ENCODE measurements around the gene HSPD1. TPM values are rescaled to one million over a fixed set of nuclear protein-coding genes. Genes with fewer than 3 reads are reported as not detected.

HSPD1 gene
- total and polyA plus RNA-seq, 2 of the 13 experiments (the other 11 are each of a cell fraction or from before 2014, with no cell fraction given): 685 to 2,610 TPM

GRCh38 chr2:197453123-197453913 is 46.3 kb downstream of the HSPD1 start, which contains the start of gene COQ10B (continued):
- TF ChIP-seq CERS6 (CRISPR knock-in tag; IDR thresholded peaks at IDR 0.05) (no peak), MXD3 (CRISPR knock-in tag; IDR thresholded peaks at IDR 0.05) (peak; percentile 72), EED (CRISPR knock-in tag; IDR thresholded peaks at IDR 0.05) (peak; percentile 86), ZNF143 (CRISPR knock-in tag; IDR thresholded peaks at IDR 0.05) (peak; percentile 87), FOSL2 (CRISPR knock-in tag; IDR thresholded peaks at IDR 0.05) (peak; percentile 95), U2AF1 (optimal IDR thresholded peaks at IDR 0.05; ENCODE audit: low read depth, low read length) (peak; percentile 29), CENPT (CRISPR knock-in tag; IDR thresholded peaks at IDR 0.05; ENCODE audit: low read depth) (no peak), ZFP82 (CRISPR knock-in tag; IDR thresholded peaks at IDR 0.05; ENCODE audit: borderline replicate concordance) (peak; percentile 90; the same call in 1 of the 2 replicates), ZNF672 (CRISPR knock-in tag; IDR thresholded peaks at IDR 0.05) (no peak), SMYD3 (CRISPR knock-in tag; IDR thresholded peaks at IDR 0.05) (no peak), NFKB2 (CRISPR knock-in tag; IDR thresholded peaks at IDR 0.05; ENCODE audit: borderline replicate concordance) (peak; percentile 77; the same call in 1 of the 2 replicates), ZNF780A (CRISPR knock-in tag; IDR thresholded peaks at IDR 0.05) (no peak; the same call in 1 of the 2 replicates), ZNF138 (CRISPR knock-in tag; IDR thresholded peaks at IDR 0.05; ENCODE audit: low read depth) (no peak), HOXD1 (CRISPR knock-in tag; IDR thresholded peaks at IDR 0.05) (0 out of 2 replicates have a peak, but pooled peaks have one; percentile 10), ARID2 (CRISPR knock-in tag; IDR thresholded peaks at IDR 0.05; ENCODE audit: borderline replicate concordance) (peak; percentile 76), NFE2L2 (IDR thresholded peaks at IDR 0.05; ENCODE audit: low read length) (0 out of 2 replicates have a peak, but pooled peaks have one; percentile 3), ZNF746 (CRISPR knock-in tag; IDR thresholded peaks at IDR 0.05) (peak; percentile 59; the same call in 1 of the 2 replicates), MTA1 (CRISPR knock-in tag; IDR thresholded peaks at IDR 0.05; ENCODE audit: borderline replicate concordance) (peak; percentile 78; the same call in 1 of the 2 replicates), ZNF781 (CRISPR knock-in tag; IDR thresholded peaks at IDR 0.05; ENCODE audit: borderline replicate concordance, not compliant biosample characterization) (peak; percentile 2), MZF1 (CRISPR knock-in tag; IDR thresholded peaks at IDR 0.05; ENCODE audit: borderline replicate concordance) (no peak), ZKSCAN5 (CRISPR knock-in tag; IDR thresholded peaks at IDR 0.05) (no peak; the same call in 1 of the 2 replicates), RBAK (CRISPR knock-in tag; IDR thresholded peaks at IDR 0.05) (peak; percentile 50; the same call in 1 of the 2 replicates), ZNF260 (CRISPR knock-in tag; IDR thresholded peaks at IDR 0.05; ENCODE audit: borderline replicate concordance, low read depth) (0 out of 2 replicates have a peak, but pooled peaks have one; percentile 58), TOPORS (CRISPR knock-in tag; IDR thresholded peaks at IDR 0.05) (no peak), GPN1 (CRISPR knock-in tag; IDR thresholded peaks at IDR 0.05; ENCODE audit: borderline replicate concordance) (no peak), ZNF17 (CRISPR knock-in tag; IDR thresholded peaks at IDR 0.05) (no peak), ZNF263 (CRISPR knock-in tag; IDR thresholded peaks at IDR 0.05) (0 out of 2 replicates have a peak, but pooled peaks have one; percentile 28), ZBTB49 (CRISPR knock-in tag; IDR thresholded peaks at IDR 0.05; ENCODE audit: borderline replicate concordance) (0 out of 2 replicates have a peak, but pooled peaks have one; percentile 19)
